HepG2 (cell line): Measurements from ENCODE around the gene OPRL1. TPM values are rescaled to one million over a fixed set of nuclear protein-coding genes. Genes with fewer than 3 reads are reported as not detected.

Experiments used
- ARNT ChIP-seq: fragments of 450-650 bp; IDR thresholded peaks from 2 replicates; pipeline ENCODE4 v1.6.1; 2017
- DNMT3B ChIP-seq: conservative IDR thresholded peaks from 2 replicates; pipeline ENCODE4 v1.6.1; 2016; ENCODE audit warnings: missing biosample characterization, control low read depth
- HNRNPH1 ChIP-seq: fragments of 200-400 bp; formaldehyde crosslinking; optimal IDR thresholded peaks from 2 replicates; pipeline ENCODE3; 2017; ENCODE audit warnings: mild to moderate bottlenecking, low read depth, low read length
- KDM3A ChIP-seq: IDR thresholded peaks from 2 replicates; pipeline ENCODE4 v1.6.1; 2018; ENCODE audit warnings: low read depth, missing compliant biosample characterization
- NFE2L1 ChIP-seq: sonication (generic); formaldehyde crosslinking; IDR thresholded peaks from 2 replicates; pipeline ENCODE4 v1.4.0; 2020; ENCODE audit warnings: missing genetic modification reagents, mild to moderate bottlenecking, borderline replicate concordance
- NR3C1 ChIP-seq: sonication (generic); formaldehyde crosslinking; IDR thresholded peaks from 2 replicates; pipeline ENCODE4 v1.4.0; 2020; ENCODE audit warnings: missing genetic modification reagents
- PRPF4 ChIP-seq: fragments of 200-400 bp; formaldehyde crosslinking; IDR thresholded peaks from 2 replicates; pipeline ENCODE4 v1.6.1; 2016; ENCODE audit warnings: low read length, low read depth; ENCODE audit not compliant: poor library complexity, severe bottlenecking
- RFX3 ChIP-seq: IDR thresholded peaks from 2 replicates; pipeline ENCODE4 v1.6.1; 2016; ENCODE audit warnings: missing biosample characterization, missing genetic modification reagents
- SAFB2 ChIP-seq: sonication (generic); formaldehyde crosslinking; IDR thresholded peaks from 2 replicates; pipeline ENCODE4 v1.5.1; 2020; ENCODE audit warnings: missing genetic modification reagents, low read depth, mild to moderate bottlenecking, borderline replicate concordance
- SRSF1 ChIP-seq: fragments of 200-400 bp; formaldehyde crosslinking; optimal IDR thresholded peaks from 2 replicates; pipeline ENCODE3; 2017; ENCODE audit warnings: mild to moderate bottlenecking, low read depth, low read length, moderate library complexity
- ZBTB43 ChIP-seq: sonication (generic); formaldehyde crosslinking; conservative IDR thresholded peaks from 2 replicates; pipeline ENCODE4 v1.4.0; 2020; ENCODE audit warnings: missing genetic modification reagents
- ZFP36L2 ChIP-seq: sonication (generic); formaldehyde crosslinking; IDR thresholded peaks from 2 replicates; pipeline ENCODE4 v1.4.0; 2020; ENCODE audit warnings: missing genetic modification reagents
- ZKSCAN5 ChIP-seq: sonication (generic); formaldehyde crosslinking; IDR thresholded peaks from 2 replicates; pipeline ENCODE4 v1.5.1; 2020; ENCODE audit warnings: mild to moderate bottlenecking, missing genetic modification reagents
- ZNF234 ChIP-seq: sonication (generic); formaldehyde crosslinking; conservative IDR thresholded peaks from 2 replicates; pipeline ENCODE4 v1.5.1; 2020; ENCODE audit warnings: mild to moderate bottlenecking, missing genetic modification reagents
- ZNF503 ChIP-seq: sonication (generic); formaldehyde crosslinking; IDR thresholded peaks from 2 replicates; pipeline ENCODE4 v1.4.0; 2020; ENCODE audit warnings: missing genetic modification reagents
- ZNF549 ChIP-seq: sonication (generic); formaldehyde crosslinking; IDR thresholded peaks from 2 replicates; pipeline ENCODE4 v1.5.0; 2020; ENCODE audit warnings: missing genetic modification reagents
- ZNF724P ChIP-seq: sonication (generic); formaldehyde crosslinking; IDR thresholded peaks from 2 replicates; pipeline ENCODE4 v1.8.0; 2022; ENCODE audit warnings: missing genetic modification reagents, borderline replicate concordance
- ZSCAN9 ChIP-seq: IDR thresholded peaks from 2 replicates; pipeline ENCODE4 v1.6.1; 2016; ENCODE audit warnings: borderline replicate concordance
- polyA plus RNA-seq, 8 experiments: library from polyadenylated mRNA; depleted of rRNA in 3 of 8; stranded (reverse) in 7 of 8; unstranded in 1 of 8; fragments of >200 nt; fragmentation: Illumina TruSeq in 4 of 8; extraction: Trizol in 4 of 8; gene quantifications; 2 replicates each; pipeline versions ENCODE4 v1.2.1 to v1.2.3, GENCODE V29; 2011 to 2016; ENCODE audit warnings: low read depth in 4 of 8, missing spikeins in 1 of 8, mixed read lengths in 1 of 8; ENCODE audit not compliant: insufficient read depth in 1 of 8
- total RNA-seq, 5 experiments: library from RNA; depleted of rRNA; stranded (reverse); fragments of >200 nt; fragmentation: Illumina TruSeq; extraction: Trizol; gene quantifications; 2 replicates each; pipeline ENCODE4 v1.2.3, GENCODE V29; 2016; ENCODE audit warnings: low read depth in 1 of 5
- TF ChIP-seq, protein P1 (sequence below): sonication (generic); formaldehyde crosslinking; IDR thresholded peaks from 2 replicates; pipeline ENCODE4 v1.8.1; 2022; ENCODE audit warnings: mild to moderate bottlenecking, missing genetic modification reagents
- TF ChIP-seq, protein P2 (sequence below): sonication (generic); formaldehyde crosslinking; IDR thresholded peaks from 2 replicates; pipeline ENCODE4 v1.8.1; 2022; ENCODE audit warnings: low read depth, mild to moderate bottlenecking, missing genetic modification reagents
- TF ChIP-seq, protein P3 (sequence below): IDR thresholded peaks from 2 replicates; pipeline ENCODE4 v1.6.1; 2016; ENCODE audit warnings: low read depth
- TF ChIP-seq, protein P4 (sequence below): IDR thresholded peaks from 2 replicates; pipeline ENCODE4 v1.6.1; 2012; ENCODE audit warnings: inconsistent platforms

The OPRL1 gene
- total and polyA plus RNA-seq, 2 of the 13 experiments (the other 11 are each of a cell fraction or from before 2014, with no cell fraction given) = 0.35 to 0.71 TPM

GRCh38 chr20:64063389-64064144 is 16.3 kb upstream of the OPRL1 start (continued):
- no peak; the same call in 1 of the 2 replicates for TF ChIP-seq ZBTB43 (CRISPR knock-in tag)
- TF ChIP-seq, protein P1, sequence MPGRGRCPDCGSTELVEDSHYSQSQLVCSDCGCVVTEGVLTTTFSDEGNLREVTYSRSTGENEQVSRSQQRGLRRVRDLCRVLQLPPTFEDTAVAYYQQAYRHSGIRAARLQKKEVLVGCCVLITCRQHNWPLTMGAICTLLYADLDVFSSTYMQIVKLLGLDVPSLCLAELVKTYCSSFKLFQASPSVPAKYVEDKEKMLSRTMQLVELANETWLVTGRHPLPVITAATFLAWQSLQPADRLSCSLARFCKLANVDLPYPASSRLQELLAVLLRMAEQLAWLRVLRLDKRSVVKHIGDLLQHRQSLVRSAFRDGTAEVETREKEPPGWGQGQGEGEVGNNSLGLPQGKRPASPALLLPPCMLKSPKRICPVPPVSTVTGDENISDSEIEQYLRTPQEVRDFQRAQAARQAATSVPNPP (CRISPR knock-in tag) = no peak
- TF ChIP-seq DNMT3B = no peak
- TF ChIP-seq, protein P2, sequence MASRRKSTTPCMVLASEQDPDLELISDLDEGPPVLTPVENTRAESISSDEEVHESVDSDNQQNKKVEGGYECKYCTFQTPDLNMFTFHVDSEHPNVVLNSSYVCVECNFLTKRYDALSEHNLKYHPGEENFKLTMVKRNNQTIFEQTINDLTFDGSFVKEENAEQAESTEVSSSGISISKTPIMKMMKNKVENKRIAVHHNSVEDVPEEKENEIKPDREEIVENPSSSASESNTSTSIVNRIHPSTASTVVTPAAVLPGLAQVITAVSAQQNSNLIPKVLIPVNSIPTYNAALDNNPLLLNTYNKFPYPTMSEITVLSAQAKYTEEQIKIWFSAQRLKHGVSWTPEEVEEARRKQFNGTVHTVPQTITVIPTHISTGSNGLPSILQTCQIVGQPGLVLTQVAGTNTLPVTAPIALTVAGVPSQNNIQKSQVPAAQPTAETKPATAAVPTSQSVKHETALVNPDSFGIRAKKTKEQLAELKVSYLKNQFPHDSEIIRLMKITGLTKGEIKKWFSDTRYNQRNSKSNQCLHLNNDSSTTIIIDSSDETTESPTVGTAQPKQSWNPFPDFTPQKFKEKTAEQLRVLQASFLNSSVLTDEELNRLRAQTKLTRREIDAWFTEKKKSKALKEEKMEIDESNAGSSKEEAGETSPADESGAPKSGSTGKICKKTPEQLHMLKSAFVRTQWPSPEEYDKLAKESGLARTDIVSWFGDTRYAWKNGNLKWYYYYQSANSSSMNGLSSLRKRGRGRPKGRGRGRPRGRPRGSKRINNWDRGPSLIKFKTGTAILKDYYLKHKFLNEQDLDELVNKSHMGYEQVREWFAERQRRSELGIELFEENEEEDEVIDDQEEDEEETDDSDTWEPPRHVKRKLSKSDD (CRISPR knock-in tag) = no peak
- no peak for TF ChIP-seq ZNF549 (CRISPR knock-in tag)
- TF ChIP-seq, protein P3, sequence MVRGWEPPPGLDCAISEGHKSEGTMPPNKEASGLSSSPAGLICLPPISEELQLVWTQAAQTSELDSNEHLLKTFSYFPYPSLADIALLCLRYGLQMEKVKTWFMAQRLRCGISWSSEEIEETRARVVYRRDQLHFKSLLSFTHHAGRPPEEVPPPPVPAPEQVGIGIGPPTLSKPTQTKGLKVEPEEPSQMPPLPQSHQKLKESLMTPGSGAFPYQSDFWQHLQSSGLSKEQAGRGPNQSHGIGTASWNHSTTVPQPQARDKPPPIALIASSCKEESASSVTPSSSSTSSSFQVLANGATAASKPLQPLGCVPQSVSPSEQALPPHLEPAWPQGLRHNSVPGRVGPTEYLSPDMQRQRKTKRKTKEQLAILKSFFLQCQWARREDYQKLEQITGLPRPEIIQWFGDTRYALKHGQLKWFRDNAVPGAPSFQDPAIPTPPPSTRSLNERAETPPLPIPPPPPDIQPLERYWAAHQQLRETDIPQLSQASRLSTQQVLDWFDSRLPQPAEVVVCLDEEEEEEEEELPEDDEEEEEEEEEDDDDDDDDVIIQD (CRISPR knock-in tag) = no peak
- no peak for TF ChIP-seq PRPF4
- TF ChIP-seq ZNF234 (CRISPR knock-in tag) = peak; percentile 16
- no peak for TF ChIP-seq ZNF724P (CRISPR knock-in tag)
- no peak for TF ChIP-seq HNRNPH1
- TF ChIP-seq, protein P4, sequence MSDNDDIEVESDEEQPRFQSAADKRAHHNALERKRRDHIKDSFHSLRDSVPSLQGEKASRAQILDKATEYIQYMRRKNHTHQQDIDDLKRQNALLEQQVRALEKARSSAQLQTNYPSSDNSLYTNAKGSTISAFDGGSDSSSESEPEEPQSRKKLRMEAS = no peak
- TF ChIP-seq ZNF503 (CRISPR knock-in tag) = no peak
- TF ChIP-seq ZSCAN9 (CRISPR knock-in tag) = no peak
- no peak for TF ChIP-seq KDM3A (CRISPR knock-in tag)
- TF ChIP-seq SAFB2 (CRISPR knock-in tag) = no peak; the same call in 1 of the 2 replicates
- TF ChIP-seq RFX3 (CRISPR knock-in tag) = no peak; the same call in 1 of the 2 replicates
- TF ChIP-seq ZKSCAN5 (CRISPR knock-in tag) = no peak
- TF ChIP-seq NR3C1 (CRISPR knock-in tag) = 0 out of 2 replicates have a peak, but pooled peaks have one; percentile 39
- no peak for TF ChIP-seq ZFP36L2 (CRISPR knock-in tag)
- no peak for TF ChIP-seq SRSF1
- TF ChIP-seq ARNT = no peak
- peak; percentile 91; the same call in 1 of the 2 replicates for TF ChIP-seq NFE2L1
